Right lobe of liver (tissue), 6 donors: Measurements from ENCODE around the gene OTUD7B. TPM values are rescaled to one million over a fixed set of nuclear protein-coding genes. Genes with fewer than 3 reads are reported as not detected.
A peak's percentile ranks its signal among the peaks of the same experiment; 100 is the strongest.

Experiments used
- ATAC-seq, 4 donors: fragments of 200-7000 bp; cut with Tn5 transposase; one replicate each; pipeline ENCODE4 v1.9.1; 2020; ENCODE audit warnings: mild to moderate bottlenecking in 4 of 4, moderate library complexity in 4 of 4
- DNase-seq, 3 donors: peaks; one replicate each; pipeline ENCODE4 v3.0.0-alpha.2; 2020
- H3K27ac ChIP-seq, 3 donors: fragments of 200-600 bp; one replicate each; pipeline ENCODE4 v1.8.0; 2022
- H3K27me3 ChIP-seq, 2 donors: fragments of 200-600 bp; one replicate each; pipeline ENCODE4 v1.8.0; 2022
- H3K36me3 ChIP-seq, 4 donors: fragments of 200-600 bp; sonication (generic) in 1 of 4; one replicate each; pipeline versions ENCODE4 v1.5.1 to v1.8.0; 2017 to 2022; ENCODE audit warnings: control low read depth in 1 of 4
- H3K4me1 ChIP-seq, 4 donors: fragments of 200-600 bp; sonication (generic) in 1 of 4; one replicate each; pipeline versions ENCODE4 v1.5.1 to v1.8.0; 2017 to 2022; ENCODE audit warnings: control low read depth in 1 of 4
- H3K4me3 ChIP-seq, 3 donors: fragments of 200-600 bp; one replicate each; pipeline ENCODE4 v1.8.0; 2022
- H3K9me3 ChIP-seq, 4 donors: fragments of 200-600 bp; sonication (generic) in 1 of 4; one replicate each; pipeline versions ENCODE4 v1.5.1 to v1.8.0; 2017 to 2022; ENCODE audit warnings: control low read depth in 1 of 4
- CTCF ChIP-seq, 4 donors: fragments of 200-600 bp in 3 of 4; fragments of 450-650 bp in 1 of 4; IDR thresholded peaks; one replicate each; pipeline versions ENCODE4 v1.5.1 to v1.8.0; 2016 to 2022; ENCODE audit warnings: antibody characterized with exemption in 4 of 4, mild to moderate bottlenecking in 2 of 4
- POLR2A ChIP-seq: fragments of 450-650 bp; IDR thresholded peaks from one replicate; pipeline ENCODE4 v1.6.1; 2017; ENCODE audit warnings: antibody characterized with exemption, mild to moderate bottlenecking
- WGBS: methylation state at CpG from one replicate; pipeline ENCODE4 v1.1.6; 2018; ENCODE audit warnings: low coverage, low lambda C conversion rate; ENCODE audit not compliant: insufficient coverage; ENCODE audit errors: missing lambda C conversion rate; 5-methylcytosine and 5-hydroxymethylcytosine counted together
- intact Hi-C, 2 donors: fragments of 100-400 bp; cut with DNase I; formaldehyde crosslinking; loops; one replicate each; pipeline versions ENCODE4 v1.11.2 to v1.14.1; 2022
- total RNA-seq, 6 experiments: library from RNA; depleted of rRNA in 2 of 6; stranded (reverse); fragments of >200 nt in 2 of 6; fragmentation: NEBNext Ultra II Directional in 3 of 6; extraction: Animal tissue kit (Norgen Biotek cat#: 25700) in 3 of 6; gene quantifications; one replicate each; pipeline versions ENCODE4 v1.1.0 to v1.2.4, GENCODE V29; 2016 to 2023
- donor health status: DM: no; HTN: yes; CAD: no.
- donor health status: DM: no; HTN: no; CAD: no.
- donor health status: DM: no; HTN: no; CAD: no.
- donor health status: DM: no; HTN: yes; CAD: no.
- donor health status: DM: no; HTN: yes; CAD: no.

Gene OTUD7B
- total RNA-seq, 6 experiments from 2014 or later: 9.1 to 22.3 (median 16.8) TPM

- TF ChIP-seq POLR2A (no peak), CTCF (IDR thresholded peaks at IDR 0.05) (no peak)
- H3K36me3 ChIP-seq: no peaks in the 10 kb centered on the region
- H3K4me3 ChIP-seq: no peak overlapping the region
- no peaks in the 10 kb centered on the region for H3K27me3 ChIP-seq
- 64% methylated on average over 1 of the region's 1 CpG for WGBS
- intact Hi-C loops: no loop called here
- DNase-seq (no peak), ATAC-seq (no peak)
- H3K9me3 ChIP-seq: no peaks in the 10 kb centered on the region
- H3K4me1 ChIP-seq: peaks cover 0 to 10% (median 0%) of the 10 kb centered on the region in 4 donors
- H3K27ac ChIP-seq: no peak overlapping the region
Observed at GRCh38 chr1:149914545-149914944, 96.0 kb downstream of the OTUD7B start.

GRCh38 chr1:149906570-149907075 is 103.9 kb downstream of the OTUD7B start:
- Histone ChIP-seq H3K27me3 (no peaks in the 10 kb centered on the region), H3K36me3 (no peaks in the 10 kb centered on the region), H3K9me3 (no peaks in the 10 kb centered on the region), H3K27ac (no peak overlapping the region), H3K4me1 (no peaks in the 10 kb centered on the region), H3K4me3 (no peak overlapping the region)
- no peak for ATAC-seq
- intact Hi-C loops: no loop called here
- whole genome bisulfite sequencing: 33% methylated on average over 4 of the region's 10 CpGs
- no peak for DNase-seq
- no peak for TF ChIP-seq CTCF (IDR thresholded peaks at IDR 0.05)

- DNase-seq (no peak), ATAC-seq (no peak)
- Histone ChIP-seq H3K27ac (no peak overlapping the region), H3K4me1 (peaks cover 0 to 8% (median 0%) of the 10 kb centered on the region in 4 donors), H3K36me3 (no peaks in the 10 kb centered on the region), H3K27me3 (no peaks in the 10 kb centered on the region), H3K4me3 (no peak overlapping the region), H3K9me3 (no peaks in the 10 kb centered on the region)
- intact Hi-C loops: no loop called here
- no peak for TF ChIP-seq CTCF (IDR thresholded peaks at IDR 0.05)
- TF ChIP-seq POLR2A: no peak
- 79% methylated on average over 3 of the region's 5 CpGs for WGBS
Observed at GRCh38 chr1:149903836-149904491, 106.6 kb downstream of the OTUD7B start.

GRCh38 chr1:149899460-149900284 is 110.9 kb downstream of the OTUD7B start, which contains the start of gene BOLA1:
Gene BOLA1, plus strand, starts transcription at chr1:149899568. Its CDS starts 492 bp downstream, at chr1:149900060.
- 2% methylated on average over 9 of the region's 65 CpGs for WGBS
- no peaks in the 10 kb centered on the region for H3K9me3 ChIP-seq
- TF ChIP-seq CTCF (IDR thresholded peaks at IDR 0.05) (no peak), POLR2A (peak; percentile 89)

More at GRCh38 chr1:149899460-149900284, 110.9 kb downstream of the OTUD7B start, which contains the start of gene BOLA1:
- Histone ChIP-seq H3K27me3 (no peaks in the 10 kb centered on the region), H3K36me3 (no peaks in the 10 kb centered on the region), H3K4me3 (peak within 1 kb of the TSS; percentile 65 to 69 (median 68)), H3K4me1 (peaks cover 0 to 8% (median 0%) of the 10 kb centered on the region in 4 donors), H3K27ac (peak within 1 kb of the TSS; percentile 71 to 87 (median 74))
- DNase-seq (peak; percentile 94 to 97 (median 97)), ATAC-seq (peak; percentile 99 to 100 (median 99))
- intact Hi-C loops: no loop called here
